ENCODE measurements around the gene MOGAT1. TPM values are rescaled to one million over a fixed set of nuclear protein-coding genes. Genes with fewer than 3 reads are reported as not detected.

Gene MOGAT1
- polyA plus RNA-seq, 1 experiment: not detected

DNA sequence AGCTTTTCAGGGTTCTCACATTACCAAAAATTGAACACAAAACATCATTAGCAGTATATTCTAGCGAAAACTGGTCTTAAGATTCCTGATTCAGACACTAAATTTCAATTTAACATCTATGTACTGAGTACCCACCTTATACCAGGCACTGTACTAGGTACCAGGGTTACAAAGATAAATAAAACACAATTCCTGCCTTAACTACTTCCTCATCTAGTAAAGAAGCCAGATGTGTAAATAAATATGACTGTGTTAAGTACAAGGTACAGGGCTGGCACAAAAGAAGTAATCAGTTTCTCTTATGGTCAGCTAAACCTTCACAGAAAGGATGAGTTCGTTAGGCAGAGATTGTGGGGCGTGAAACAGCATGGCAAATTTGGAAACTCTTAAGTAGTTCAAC lies 21.7 kb upstream of the MOGAT1 start:
- ChIA-PET CTCF (no interaction called here), POLR2A (no interaction called here)
- H3K27me3 ChIP-seq (ENCODE audit: control insufficient read depth, insufficient read depth, low read length): no peaks in the 10 kb centered on the region
- no peaks in the 10 kb centered on the region for H3K9me3 ChIP-seq (ENCODE audit: control insufficient read depth, insufficient read depth, low read length)
- no peak for DNase-seq (ENCODE audit: low read depth, low spot score)
- no peak overlapping the region for H3K27ac ChIP-seq (ENCODE audit: low read depth, low read length)
- no peak for TF ChIP-seq CTCF (IDR thresholded peaks at IDR 0.05; ENCODE audit: low read depth, low read length)
- H3K4me3 ChIP-seq (ENCODE audit: low read depth, low read length): no peak overlapping the region

GRCh38 chr2:222651718-222652418 lies 19.6 kb upstream of the MOGAT1 start:
- Histone ChIP-seq H3K4me3 (ENCODE audit: low read depth, low read length) (no peak overlapping the region), H3K27ac (ENCODE audit: low read depth, low read length) (no peak overlapping the region), H3K9me3 (ENCODE audit: control insufficient read depth, insufficient read depth, low read length) (no peaks in the 10 kb centered on the region; the same call in 1 of the 2 replicates), H3K27me3 (ENCODE audit: control insufficient read depth, insufficient read depth, low read length) (no peaks in the 10 kb centered on the region)
- TF ChIP-seq CTCF (IDR thresholded peaks at IDR 0.05; ENCODE audit: low read depth, low read length): no peak
- DNase-seq (ENCODE audit: low read depth, low spot score): no peak
- CTCF ChIA-PET: interaction anchor here (1.3 kb wide), 1 partner anchor 287 kb away, joined by 4 read pairs; no protein-coding TSS in a partner anchor
- POLR2A ChIA-PET: no interaction called here

GRCh38 chr2:222652491-222653255 lies 18.8 kb upstream of the MOGAT1 start:
- H3K4me3 ChIP-seq (ENCODE audit: low read depth, low read length): no peak overlapping the region
- DNase-seq (ENCODE audit: low read depth, low spot score): no peak
- no peaks in the 10 kb centered on the region; the same call in 1 of the 2 replicates for H3K9me3 ChIP-seq (ENCODE audit: control insufficient read depth, insufficient read depth, low read length)
- POLR2A ChIA-PET: no interaction called here
- CTCF ChIA-PET: interaction anchor here (1.2 to 1.3 kb wide), 2 partner anchors 37 to 286 kb away, joined by 3 to 4 read pairs; no protein-coding TSS in a partner anchor
- H3K27me3 ChIP-seq (ENCODE audit: control insufficient read depth, insufficient read depth, low read length): no peaks in the 10 kb centered on the region
- TF ChIP-seq CTCF (IDR thresholded peaks at IDR 0.05; ENCODE audit: low read depth, low read length): no peak
- no peak overlapping the region for H3K27ac ChIP-seq (ENCODE audit: low read depth, low read length)

- CTCF ChIA-PET: interaction anchor here (1.2 to 1.4 kb wide), 2 partner anchors 11 to 37 kb away, joined by 3 read pairs; no protein-coding TSS in a partner anchor
- no peak overlapping the region for H3K27ac ChIP-seq (ENCODE audit: low read depth, low read length)
- no peaks in the 10 kb centered on the region for H3K27me3 ChIP-seq (ENCODE audit: control insufficient read depth, insufficient read depth, low read length)
- POLR2A ChIA-PET: no interaction called here
- no peak for TF ChIP-seq CTCF (IDR thresholded peaks at IDR 0.05; ENCODE audit: low read depth, low read length)
- no peaks in the 10 kb centered on the region; the same call in 1 of the 2 replicates for H3K9me3 ChIP-seq (ENCODE audit: control insufficient read depth, insufficient read depth, low read length)
- DNase-seq (ENCODE audit: low read depth, low spot score): no peak
- no peak overlapping the region for H3K4me3 ChIP-seq (ENCODE audit: low read depth, low read length)
Observed at GRCh38 chr2:222653280-222653679, 18.2 kb upstream of the MOGAT1 start.

Data from AG04450 (cell line).